Mucosa of stomach (tissue), 1 donor: ENCODE measurements around the gene RBM20.

Experiments
- H3K27me3 ChIP-seq: one replicate; pipeline ENCODE4 v1.7.0; 2013; ENCODE audit warnings: mild to moderate bottlenecking, low read length; ENCODE audit not compliant: control insufficient read depth, insufficient read depth
- H3K36me3 ChIP-seq: one replicate; pipeline ENCODE4 v1.7.0; 2013; ENCODE audit warnings: low read length; ENCODE audit not compliant: control insufficient read depth, insufficient read depth
- H3K4me1 ChIP-seq: one replicate; pipeline ENCODE4 v1.7.0; 2013; ENCODE audit warnings: mild to moderate bottlenecking, low read length; ENCODE audit not compliant: control insufficient read depth, insufficient read depth
- H3K4me3 ChIP-seq: one replicate; pipeline ENCODE4 v1.7.0; 2013; ENCODE audit warnings: low read length
- H3K9ac ChIP-seq: one replicate; pipeline ENCODE4 v1.7.0; 2013; ENCODE audit warnings: mild to moderate bottlenecking, low read length, moderate library complexity
- H3K9me3 ChIP-seq: one replicate; pipeline ENCODE4 v1.7.0; 2013; ENCODE audit warnings: mild to moderate bottlenecking, low read length, moderate library complexity; ENCODE audit not compliant: control insufficient read depth
- donor health status: Pancreatic carcinoma.

The RBM20 gene

GRCh38 chr10:110811791-110812581, 167.8 kb downstream of the RBM20 start:
- H3K4me1 ChIP-seq = peaks cover 23% of the 10 kb centered on the region

GRCh38 chr10:110812583-110812982, 168.4 kb downstream of the RBM20 start:
- Histone ChIP-seq H3K9ac (no peak overlapping the region), H3K4me3 (no peak overlapping the region), H3K36me3 (no peaks in the 10 kb centered on the region), H3K4me1 (peaks cover 22% of the 10 kb centered on the region), H3K9me3 (no peaks in the 10 kb centered on the region), H3K27me3 (no peaks in the 10 kb centered on the region)

More at GRCh38 chr10:110811791-110812581, 167.8 kb downstream of the RBM20 start:
- Histone ChIP-seq H3K4me3 (no peak overlapping the region), H3K27me3 (no peaks in the 10 kb centered on the region), H3K9ac (no peak overlapping the region), H3K9me3 (no peaks in the 10 kb centered on the region), H3K36me3 (no peaks in the 10 kb centered on the region)

GRCh38 chr10:110813743-110814472, 169.8 kb downstream of the RBM20 start:
- Histone ChIP-seq H3K9me3 (no peaks in the 10 kb centered on the region), H3K4me3 (no peak overlapping the region), H3K36me3 (no peaks in the 10 kb centered on the region), H3K27me3 (no peaks in the 10 kb centered on the region), H3K9ac (no peak overlapping the region), H3K4me1 (peaks cover 20% of the 10 kb centered on the region)

GRCh38 chr10:110815354-110816004, 171.3 kb downstream of the RBM20 start:
- H3K4me1 ChIP-seq = peaks cover 35% of the 10 kb centered on the region
- no peak overlapping the region for H3K4me3 ChIP-seq
- H3K36me3 ChIP-seq = no peaks in the 10 kb centered on the region
- H3K9me3 ChIP-seq = no peaks in the 10 kb centered on the region
- H3K9ac ChIP-seq = no peak overlapping the region
- no peaks in the 10 kb centered on the region for H3K27me3 ChIP-seq

GRCh38 chr10:110817614-110818013, 173.5 kb downstream of the RBM20 start:
- Histone ChIP-seq H3K27me3 (no peaks in the 10 kb centered on the region), H3K9ac (no peak overlapping the region), H3K9me3 (no peaks in the 10 kb centered on the region), H3K4me1 (peaks cover 45% of the 10 kb centered on the region), H3K4me3 (no peak overlapping the region), H3K36me3 (no peaks in the 10 kb centered on the region)

GRCh38 chr10:110818311-110819256, 174.4 kb downstream of the RBM20 start:
- no peaks in the 10 kb centered on the region for H3K9me3 ChIP-seq

GRCh38 chr10:110820321-110820814, 176.2 kb downstream of the RBM20 start:
- H3K36me3 ChIP-seq = no peaks in the 10 kb centered on the region
- H3K9ac ChIP-seq = no peak overlapping the region
- H3K4me1 ChIP-seq = peaks cover 41% of the 10 kb centered on the region
- H3K27me3 ChIP-seq = no peaks in the 10 kb centered on the region
- H3K9me3 ChIP-seq = no peaks in the 10 kb centered on the region
- H3K4me3 ChIP-seq = no peak overlapping the region

More at GRCh38 chr10:110818311-110819256, 174.4 kb downstream of the RBM20 start:
- no peak overlapping the region for H3K4me3 ChIP-seq
- no peaks in the 10 kb centered on the region for H3K36me3 ChIP-seq
- H3K9ac ChIP-seq = peak overlapping the region; percentile 15
- no peaks in the 10 kb centered on the region for H3K27me3 ChIP-seq
- H3K4me1 ChIP-seq = peaks cover 45% of the 10 kb centered on the region

- no peak overlapping the region for H3K9ac ChIP-seq
These were observed 177.4 kb downstream of the RBM20 start for GRCh38 chr10:110821508-110821907.

GRCh38 chr10:110822035-110822711, 178.0 kb downstream of the RBM20 start:
- Histone ChIP-seq H3K9ac (peak overlapping the region; percentile 17), H3K4me1 (peaks cover 41% of the 10 kb centered on the region), H3K9me3 (no peaks in the 10 kb centered on the region), H3K27me3 (no peaks in the 10 kb centered on the region), H3K36me3 (no peaks in the 10 kb centered on the region), H3K4me3 (no peak overlapping the region)

More at GRCh38 chr10:110821508-110821907, 177.4 kb downstream of the RBM20 start:
- H3K36me3 ChIP-seq = no peaks in the 10 kb centered on the region
- H3K9me3 ChIP-seq = no peaks in the 10 kb centered on the region
- no peaks in the 10 kb centered on the region for H3K27me3 ChIP-seq
- H3K4me3 ChIP-seq = no peak overlapping the region
- peaks cover 41% of the 10 kb centered on the region for H3K4me1 ChIP-seq

- no peaks in the 10 kb centered on the region for H3K36me3 ChIP-seq
- peaks cover 35% of the 10 kb centered on the region for H3K4me1 ChIP-seq
- no peaks in the 10 kb centered on the region for H3K27me3 ChIP-seq
- no peak overlapping the region for H3K4me3 ChIP-seq
- no peaks in the 10 kb centered on the region for H3K9me3 ChIP-seq
- no peak overlapping the region for H3K9ac ChIP-seq
These were observed 178.7 kb downstream of the RBM20 start for GRCh38 chr10:110822712-110823311.
